T1000 (cell line): ENCODE results near the gene MTCH1.

Source experiments
- DNase-seq: peaks from one replicate; lab custom pipeline; 2025; ENCODE audit warnings: mixed read lengths; lab: John Stamatoyannopoulos, UW

The MTCH1 gene

GRCh38 chr6:36926708-36927513, 59.1 kb downstream of the MTCH1 start:
- no peak for DNase-seq

DNA sequence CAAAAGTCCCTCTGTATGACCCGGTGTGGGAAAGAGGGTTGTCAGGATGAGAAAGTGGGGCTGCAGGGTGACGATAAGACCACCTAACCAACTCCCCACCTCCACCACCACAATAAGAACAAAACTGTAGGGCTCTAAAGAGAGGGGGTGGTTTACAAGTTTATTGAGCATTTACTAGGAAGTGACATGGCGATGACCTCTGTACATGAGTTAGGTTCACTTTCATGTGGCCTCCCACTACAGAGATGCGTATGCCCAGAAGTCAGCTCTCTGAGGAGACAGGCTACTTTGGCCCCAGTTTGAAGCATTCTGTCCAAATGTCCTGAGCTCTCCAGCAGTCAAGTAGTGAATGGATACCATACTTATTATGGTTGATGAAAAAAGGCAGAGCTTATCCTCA, 60.2 kb downstream of the MTCH1 start:
- DNase-seq, result no peak

DNA sequence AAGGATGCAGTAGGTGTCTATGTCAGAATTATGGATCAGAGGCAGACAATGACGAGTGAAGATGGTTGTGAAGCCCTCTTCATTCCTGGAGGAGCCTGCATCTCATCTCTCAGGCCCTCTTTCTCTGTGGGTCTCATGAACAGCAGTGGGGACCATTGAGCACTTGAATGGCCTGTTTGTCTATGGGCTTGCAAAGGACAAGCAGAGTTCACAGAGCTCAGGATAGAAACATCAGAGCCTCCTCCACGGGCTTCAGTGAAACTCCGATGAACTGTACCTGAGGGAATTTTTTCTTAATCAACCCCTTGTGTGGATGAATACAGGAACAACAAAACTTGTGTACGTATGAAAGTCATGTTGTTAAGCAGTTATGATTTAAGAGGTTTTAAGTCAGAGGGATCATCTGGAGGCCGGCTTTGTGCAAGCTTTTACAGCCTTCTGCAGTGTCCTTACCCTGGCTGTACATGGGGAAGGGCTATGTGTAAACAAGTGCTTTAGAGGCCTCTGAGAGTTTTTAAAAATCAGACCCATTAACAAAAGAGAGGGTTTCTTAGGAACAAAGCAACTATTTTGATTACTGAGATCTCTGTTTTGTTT, 61.1 kb downstream of the MTCH1 start:
- no peak for DNase-seq

GRCh38 chr6:36924131-36924530, 61.9 kb downstream of the MTCH1 start:
- no peak for DNase-seq

DNA sequence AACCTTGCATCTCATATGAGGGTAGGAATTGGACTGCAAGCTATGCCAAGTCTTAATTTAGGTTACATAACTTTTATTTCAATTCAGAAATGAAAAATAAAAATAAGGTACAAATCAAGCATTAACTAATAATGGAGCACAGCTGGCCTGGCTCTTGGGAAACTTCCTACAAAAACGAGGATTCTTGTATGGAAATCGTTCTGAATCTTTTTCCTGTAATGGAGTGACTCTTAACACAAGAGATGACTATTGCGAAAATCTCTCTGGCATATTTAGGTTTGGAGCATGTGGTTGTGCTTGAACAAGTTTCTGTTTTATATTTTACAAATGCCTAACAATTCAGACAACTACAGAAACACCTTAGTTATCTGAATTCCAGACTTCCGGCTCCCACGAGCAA, 65.5 kb downstream of the MTCH1 start:
- no peak for DNase-seq

GRCh38 chr6:36920049-36920448, 65.9 kb downstream of the MTCH1 start:
- DNase-seq, result no peak
